H1 (cell line): ENCODE measurements around the gene BEAN1. TPM values are rescaled to one million over a fixed set of nuclear protein-coding genes. Genes with fewer than 3 reads are reported as not detected.

Source experiments
- CTCF ChIA-PET: fragments of 300-600 bp; sonication (Branson Sonifier 250); formaldehyde crosslinking; loops from one replicate; lab custom pipeline; 2021; ENCODE audit not compliant: partially characterized antibody; lab: Charles Lee
- POLR2A ChIA-PET: fragments of 300-600 bp; sonication (Branson Sonifier 250); formaldehyde crosslinking; loops from one replicate; lab custom pipeline; 2021; ENCODE audit warnings: inconsistent platforms; ENCODE audit not compliant: partially characterized antibody; lab: Charles Lee
- DNase-seq, 2 experiments: peaks; one replicate each; pipeline versions ENCODE4 v3.0.0 to v3.0.0-alpha.2; 2010 to 2022; ENCODE audit warnings: low spot score in 2 of 2, low read depth in 1 of 2, mixed read lengths in 1 of 2
- FAIRE-seq: peaks from 2 replicates; lab custom pipeline; 2011; peaks lifted over from hg19 to GRCh38; lab: Jason Lieb, UNC
- H2AFZ ChIP-seq: 2 replicates; pipeline ENCODE4 v1.8.1; 2012; ENCODE audit warnings: low read length, inconsistent platforms
- H2AK5ac ChIP-seq: 2 replicates; pipeline ENCODE4 v1.6.1; 2013; ENCODE audit warnings: low read depth, low read length
- H2BK120ac ChIP-seq: replicated peaks from 2 replicates; pipeline ENCODE3; 2013; ENCODE audit warnings: low read depth, low read length, inconsistent platforms
- H2BK12ac ChIP-seq: 2 replicates; pipeline ENCODE4 v1.6.1; 2013; ENCODE audit warnings: low read depth, low read length
- H2BK15ac ChIP-seq: 2 replicates; pipeline ENCODE4 v1.6.1; 2013; ENCODE audit warnings: low read length
- H2BK20ac ChIP-seq: 2 replicates; pipeline ENCODE4 v1.6.1; 2013; ENCODE audit warnings: low read length
- H2BK5ac ChIP-seq: 2 replicates; pipeline ENCODE4 v1.6.1; 2013; ENCODE audit warnings: low read depth, low read length
- H3K14ac ChIP-seq: 2 replicates; pipeline ENCODE4 v1.6.1; 2013; ENCODE audit warnings: inconsistent platforms; ENCODE audit not compliant: insufficient read length
- H3K18ac ChIP-seq: 2 replicates; pipeline ENCODE4 v1.6.1; 2013; ENCODE audit warnings: low read length; ENCODE audit errors: extremely low read depth
- H3K23ac ChIP-seq: 2 replicates; pipeline ENCODE4 v1.6.1; 2013; ENCODE audit warnings: inconsistent platforms; ENCODE audit not compliant: insufficient read length
- H3K23me2 ChIP-seq: 2 replicates; pipeline ENCODE4 v1.6.1; 2013; ENCODE audit warnings: low read depth, low read length
- H3K27ac ChIP-seq: 2 replicates; pipeline ENCODE4 v1.6.1; 2011; ENCODE audit warnings: low read depth, low read length, inconsistent platforms
- H3K27me3 ChIP-seq, 4 experiments: replicated peaks in 1 of 4; 1 replicate in 1 of 4; 2 replicates in 3 of 4; pipeline versions ENCODE4 v1.6.1 to v1.8.1; 2011 to 2013; ENCODE audit warnings: low read length in 3 of 4, mild to moderate bottlenecking in 3 of 4, inconsistent platforms in 2 of 4, mixed read lengths in 2 of 4, moderate library complexity in 1 of 4; ENCODE audit not compliant: control insufficient read depth in 3 of 4, insufficient read depth in 3 of 4; ENCODE audit errors: extremely low read depth in 1 of 4
- H3K36me3 ChIP-seq, 4 experiments: 2 replicates each; pipeline versions ENCODE4 v1.6.1 to v1.8.1; 2011 to 2013; ENCODE audit warnings: mild to moderate bottlenecking in 4 of 4, low read length in 3 of 4, moderate library complexity in 2 of 4, control low read depth in 1 of 4, inconsistent platforms in 1 of 4; ENCODE audit not compliant: insufficient read depth in 4 of 4, control insufficient read depth in 2 of 4
- H3K4ac ChIP-seq: replicated peaks from 2 replicates; pipeline ENCODE3; 2013; ENCODE audit warnings: low read length, low read depth, mixed read lengths, inconsistent platforms; ENCODE audit not compliant: insufficient read length
- H3K4me1 ChIP-seq, 4 experiments: replicated peaks in 1 of 4; 1 replicate in 1 of 4; 2 replicates in 3 of 4; pipeline versions ENCODE4 v1.6.1 to v1.8.1; 2011 to 2013; ENCODE audit warnings: low read length in 3 of 4, inconsistent platforms in 2 of 4, mixed read lengths in 1 of 4; ENCODE audit not compliant: insufficient read depth in 4 of 4, control insufficient read depth in 3 of 4
- H3K4me2 ChIP-seq, 2 experiments: 2 replicates each; pipeline versions ENCODE4 v1.6.1 to v1.8.1; 2011 to 2013; ENCODE audit warnings: low read depth in 2 of 2, low read length in 2 of 2, control low read depth in 1 of 2, inconsistent platforms in 1 of 2, mild to moderate bottlenecking in 1 of 2; ENCODE audit not compliant: insufficient read depth in 1 of 2
- H3K4me3 ChIP-seq, 4 experiments: fragments of 200-600, 300-600 bp in 1 of 4; sonication (generic), shearing (Covaris generic), sonication (Bioruptor Twin) in 1 of 4; 2 replicates each; pipeline versions ENCODE4 v1.5.1 to v1.8.1; 2011 to 2016; ENCODE audit warnings: low read length in 4 of 4, low read depth in 3 of 4, control low read depth in 2 of 4, inconsistent platforms in 2 of 4, mild to moderate bottlenecking in 2 of 4, mixed read lengths in 1 of 4, moderate library complexity in 1 of 4; ENCODE audit not compliant: insufficient read depth in 2 of 4; ENCODE audit errors: extremely low read depth in 1 of 4
- H3K56ac ChIP-seq: replicated peaks from 2 replicates; pipeline ENCODE3; 2013; ENCODE audit warnings: low read depth, mild to moderate bottlenecking, mixed read lengths, low read length, inconsistent platforms; ENCODE audit not compliant: insufficient read length
- H3K79me1 ChIP-seq: 2 replicates; pipeline ENCODE4 v1.6.1; 2013; ENCODE audit warnings: low read depth, low read length, control low read depth
- H3K79me2 ChIP-seq, 2 experiments: 2 replicates each; pipeline versions ENCODE4 v1.6.1 to v1.8.1; 2012 to 2013; ENCODE audit warnings: low read length in 2 of 2, mild to moderate bottlenecking in 2 of 2, inconsistent platforms in 1 of 2; ENCODE audit not compliant: insufficient read depth in 2 of 2, control insufficient read depth in 1 of 2
- H3K9ac ChIP-seq, 4 experiments: replicated peaks in 1 of 4; 1 replicate in 1 of 4; 2 replicates in 3 of 4; pipeline versions ENCODE4 v1.6.1 to v1.8.1; 2011 to 2013; ENCODE audit warnings: low read depth in 3 of 4, low read length in 3 of 4, control low read depth in 2 of 4, mild to moderate bottlenecking in 2 of 4, moderate library complexity in 2 of 4, inconsistent platforms in 1 of 4; ENCODE audit errors: extremely low read depth in 1 of 4
- H3K9me3 ChIP-seq, 2 experiments: 2 replicates each; pipeline versions ENCODE4 v1.6.1 to v1.8.1; 2012 to 2013; ENCODE audit warnings: mild to moderate bottlenecking in 2 of 2, moderate library complexity in 2 of 2, control low read depth in 1 of 2, inconsistent platforms in 1 of 2, low read depth in 1 of 2, low read length in 1 of 2, mixed read lengths in 1 of 2; ENCODE audit not compliant: insufficient read depth in 2 of 2
- H4K20me1 ChIP-seq, 2 experiments: replicated peaks in 1 of 2; 2 replicates each; pipeline versions ENCODE3 to v1.8.1; 2011 to 2013; ENCODE audit warnings: inconsistent platforms in 2 of 2, low read length in 2 of 2, mild to moderate bottlenecking in 1 of 2; ENCODE audit not compliant: insufficient read depth in 2 of 2, control insufficient read depth in 1 of 2
- H4K5ac ChIP-seq: 2 replicates; pipeline ENCODE4 v1.6.1; 2013; ENCODE audit warnings: low read length, low read depth, mixed read lengths, inconsistent platforms; ENCODE audit not compliant: insufficient read length
- H4K8ac ChIP-seq: 2 replicates; pipeline ENCODE4 v1.8.0; 2013; ENCODE audit warnings: mild to moderate bottlenecking, moderate library complexity, low read length, inconsistent platforms; ENCODE audit not compliant: insufficient read depth; ENCODE audit errors: extremely low read depth
- H4K91ac ChIP-seq: replicated peaks from 2 replicates; pipeline ENCODE3; 2013; ENCODE audit warnings: low read length, mixed read lengths, inconsistent platforms; ENCODE audit not compliant: insufficient read length
- BACH1 ChIP-seq: IDR thresholded peaks from 2 replicates; pipeline ENCODE4 v1.6.1; 2012; ENCODE audit warnings: low read length, improper control_type of control experiment
- POU5F1 ChIP-seq: IDR thresholded peaks from 2 replicates; pipeline ENCODE4 v1.6.1; 2011; ENCODE audit warnings: low read depth, mild to moderate bottlenecking, low read length, moderate library complexity
- SP4 ChIP-seq: IDR thresholded peaks from 2 replicates; pipeline ENCODE4 v1.6.1; 2012; ENCODE audit warnings: low read length, inconsistent platforms
- TAF1 ChIP-seq: IDR thresholded peaks from 2 replicates; pipeline ENCODE4 v1.6.1; 2011; ENCODE audit warnings: mild to moderate bottlenecking, low read depth, low read length
- TAF7 ChIP-seq: optimal IDR thresholded peaks from 2 replicates; pipeline ENCODE3; 2011; ENCODE audit warnings: low read depth, mild to moderate bottlenecking, inconsistent platforms, low read length, moderate library complexity, borderline replicate concordance
- TBP ChIP-seq: IDR thresholded peaks from 2 replicates; pipeline ENCODE4 v1.6.1; 2011; ENCODE audit warnings: low read depth, low read length, improper control_type of control experiment
- TCF12 ChIP-seq: IDR thresholded peaks from 2 replicates; pipeline ENCODE4 v1.6.1; 2011; ENCODE audit warnings: low read depth, mild to moderate bottlenecking, low read length
- ZNF274 ChIP-seq: IDR thresholded peaks from 2 replicates; pipeline ENCODE4 v1.7.0; 2012; ENCODE audit warnings: low read length, borderline replicate concordance; ENCODE audit errors: extremely low read depth
- polyA plus RNA-seq, 7 experiments: library from polyadenylated mRNA; depleted of rRNA in 3 of 7; stranded (reverse) in 5 of 7; unstranded in 2 of 7; fragments of >200 nt in 5 of 7; fragments of 200-250 nt in 2 of 7; gene quantifications; 1 replicate in 5 of 7; 2 replicates in 1 of 7; 4 replicates in 1 of 7; pipeline versions ENCODE4 v1.2.1 to v1.2.3, GENCODE V29; 2011 to 2013; ENCODE audit warnings: missing spikeins in 2 of 7, mixed read lengths in 2 of 7
- total RNA-seq: library from RNA; stranded (reverse); fragmentation: NEBNext Ultra II Directional; extraction: Animal tissue kit (Norgen Biotek cat#: 25700); gene quantifications from 2 replicates; pipeline ENCODE4 v1.2.1, GENCODE V29; 2021

Gene BEAN1
- total and polyA plus RNA-seq, 2 of the 8 experiments (the other 6 are each of a cell fraction or from before 2014, with no cell fraction given) = 0.08 TPM; not detected in 1

GRCh38 chr16:66412182-66412581, 14.9 kb upstream of the BEAN1 start:
- Histone ChIP-seq H3K27me3 (peaks cover 0 to 2% (median 0%) of the 10 kb centered on the region in 4 experiments; a peak in 1 of 7 replicates), H3K79me1 (no peaks in the 10 kb centered on the region), H2BK5ac (no peak overlapping the region), H3K23ac (no peak overlapping the region), H2BK15ac (no peak overlapping the region), H3K4me2 (no peak overlapping the region), H3K4me3 (no peak overlapping the region), H3K9me3 (no peaks in the 10 kb centered on the region), H3K14ac (no peak overlapping the region), H4K5ac (no peak overlapping the region), H2AK5ac (no peak overlapping the region), H4K91ac (no peak overlapping the region), H3K4ac (no peak overlapping the region), H3K4me1 (no peaks in the 10 kb centered on the region), H2BK20ac (no peak overlapping the region), H3K18ac (no peak overlapping the region), H3K36me3 (no peaks in the 10 kb centered on the region), H4K20me1 (no peaks in the 10 kb centered on the region), H2AFZ (no peak overlapping the region), H3K56ac (no peak overlapping the region), H4K8ac (no peak overlapping the region), H3K9ac (no peak overlapping the region), H3K79me2 (no peaks in the 10 kb centered on the region), H2BK12ac (no peak overlapping the region), H3K23me2 (no peaks in the 10 kb centered on the region), H3K27ac (no peak overlapping the region), H2BK120ac (no peak overlapping the region)
- POLR2A ChIA-PET = no interaction called here
- DNase-seq (no peak), FAIRE-seq (no peak)
- TF ChIP-seq ZNF274 (no peak), POU5F1 (no peak), TAF1 (no peak), TCF12 (no peak), SP4 (no peak), TBP (no peak), BACH1 (no peak), TAF7 (no peak)
- CTCF ChIA-PET = interaction anchor here (11.3 kb wide), 1 partner anchor 66 kb away, joined by 226 read pairs; no protein-coding TSS in a partner anchor
